HG03565 (cell line): ENCODE data around the gene CNGB1.
"Not testable (repeated sequence)": the region's sequence is repeated elsewhere in the genome, so short reads cannot be mapped to it uniquely, and the experiment has no call there.

Experiments used
- ATAC-seq: cut with Tn5 transposase; IDR thresholded peaks from one replicate; pipeline ENCODE4 v1.9.1; 2021; ENCODE audit warnings: mild to moderate bottlenecking, moderate library complexity; ENCODE audit not compliant: unreplicated experiment

CNGB1 gene

GRCh38 chr16:57997528-57998265 lies 26.8 kb upstream of the CNGB1 start:
- no peak for ATAC-seq

- no peak for ATAC-seq
These were observed 26.2 kb upstream of the CNGB1 start for GRCh38 chr16:57997176-57997527.

- no peak for ATAC-seq
These were observed 25.7 kb upstream of the CNGB1 start for GRCh38 chr16:57996406-57997175.

- no peak for ATAC-seq
These were observed 24.9 kb upstream of the CNGB1 start for GRCh38 chr16:57995721-57996405.

GRCh38 chr16:57994778-57995177 lies 23.9 kb upstream of the CNGB1 start:
- peak; percentile 41 for ATAC-seq

GRCh38 chr16:57994361-57994760 lies 23.4 kb upstream of the CNGB1 start:
- ATAC-seq = no peak

GRCh38 chr16:57993897-57994296 lies 23.0 kb upstream of the CNGB1 start:
- no peak for ATAC-seq

GRCh38 chr16:57993438-57993837 lies 22.5 kb upstream of the CNGB1 start:
- ATAC-seq = no peak

GRCh38 chr16:57992084-57992483 lies 21.2 kb upstream of the CNGB1 start:
- no peak for ATAC-seq

- ATAC-seq = no peak
These were observed 20.7 kb upstream of the CNGB1 start for GRCh38 chr16:57991551-57992059.

GRCh38 chr16:57988929-57989328 lies 18.0 kb upstream of the CNGB1 start:
- ATAC-seq = no peak

- ATAC-seq = no peak
These were observed 16.7 kb upstream of the CNGB1 start for GRCh38 chr16:57987441-57988177.

- no peak for ATAC-seq
These were observed 15.3 kb upstream of the CNGB1 start for GRCh38 chr16:57986196-57986595.

GRCh38 chr16:57985204-57986181 lies 14.6 kb upstream of the CNGB1 start:
- no peak for ATAC-seq

GRCh38 chr16:57984443-57985203 lies 13.7 kb upstream of the CNGB1 start:
- peak; percentile 60 for ATAC-seq

- ATAC-seq = no peak
These were observed 11.5 kb upstream of the CNGB1 start for GRCh38 chr16:57982385-57982784.

GRCh38 chr16:57981636-57982035 lies 10.7 kb upstream of the CNGB1 start:
- ATAC-seq = no peak

GRCh38 chr16:57979006-57979585 lies 8.2 kb upstream of the CNGB1 start:
- ATAC-seq = no peak

- ATAC-seq = not testable (repeated sequence)
These were observed 7.1 kb upstream of the CNGB1 start for GRCh38 chr16:57978070-57978465.
